ENCODE data around the gene KNDC1.
"Not testable (repeated sequence)": the region's sequence is repeated elsewhere in the genome, so short reads cannot be mapped to it uniquely, and the experiment has no call there.

The KNDC1 gene

GRCh38 chr10:133159950-133160825 is at the start of gene KNDC1:
Gene KNDC1, plus strand, starts transcription at chr10:133160219. Its CDS starts 249 bp downstream, at chr10:133160468.
- DNase-seq = peak in 1 of 2 donors; percentile 11

GRCh38 chr10:133110609-133111275 is 49.3 kb upstream of the KNDC1 start:
- no peak for DNase-seq

GRCh38 chr10:133111640-133112039 is 48.4 kb upstream of the KNDC1 start:
- DNase-seq = not testable (repeated sequence)

- no peak for DNase-seq
These were observed 46.7 kb upstream of the KNDC1 start for GRCh38 chr10:133113146-133113830.

GRCh38 chr10:133113847-133114246 is 46.2 kb upstream of the KNDC1 start:
- DNase-seq = no peak

- DNase-seq = no peak
These were observed 45.8 kb upstream of the KNDC1 start for GRCh38 chr10:133114251-133114650.

- no peak for DNase-seq
These were observed 45.1 kb upstream of the KNDC1 start for GRCh38 chr10:133114726-133115452.

GRCh38 chr10:133115453-133115842 is 44.6 kb upstream of the KNDC1 start:
- no peak for DNase-seq

- DNase-seq = no peak
These were observed 44.0 kb upstream of the KNDC1 start for GRCh38 chr10:133115976-133116375.

GRCh38 chr10:133116455-133116854 is 43.6 kb upstream of the KNDC1 start:
- no peak for DNase-seq

GRCh38 chr10:133117036-133117687 is 42.9 kb upstream of the KNDC1 start:
- DNase-seq = no peak

- DNase-seq = no peak
These were observed 42.3 kb upstream of the KNDC1 start for GRCh38 chr10:133117688-133118071.

GRCh38 chr10:133121479-133121878 is 38.5 kb upstream of the KNDC1 start:
- DNase-seq = no peak

- no peak for DNase-seq
These were observed 37.7 kb upstream of the KNDC1 start for GRCh38 chr10:133122171-133122935.

- no peak for DNase-seq
These were observed 36.8 kb upstream of the KNDC1 start for GRCh38 chr10:133123050-133123745.

GRCh38 chr10:133123746-133124356 is 36.2 kb upstream of the KNDC1 start:
- no peak for DNase-seq

- no peak for DNase-seq
These were observed 35.4 kb upstream of the KNDC1 start for GRCh38 chr10:133124357-133125211.

GRCh38 chr10:133125901-133126300 is 34.1 kb upstream of the KNDC1 start:
- no peak for DNase-seq

All from CD4-positive, alpha-beta T cell treated with Interleukin-4 for 1 hour (primary cell).